K562 (cell line): ENCODE results near the gene GAPT. TPM values are rescaled to one million over a fixed set of nuclear protein-coding genes. Genes with fewer than 3 reads are reported as not detected.

Experiments
- ATAC-seq: fragments of 200-7000 bp; cut with Tn5 transposase; 3 replicates; pipeline ENCODE4 v1.9.1; 2020; ENCODE audit warnings: moderate library complexity
- BruUV-seq: library from RNA; stranded (reverse); fragments of 400-500 nt; replicated peaks from 2 replicates; lab custom pipeline; 2021; lab: Mats Ljungman, UMichigan
- CTCF ChIA-PET: fragments of 300-600 bp; formaldehyde crosslinking; extraction: SDS; loops from one replicate; lab custom pipeline; 2021; ENCODE audit warnings: low intra/inter-chr PET ratio; lab: Yijun Ruan, JAX
- POLR2A ChIA-PET: fragments of 300-600, 350-650 bp; sonication (Branson Sonifier 250); formaldehyde crosslinking; extraction: SDS; loops from one replicate; lab custom pipeline; 2021; ENCODE audit warnings: antibody characterized with exemption, inconsistent platforms; lab: Yijun Ruan, JAX
- DNase-seq, 4 experiments: peaks; one replicate each; pipeline versions ENCODE4 v3.0.0 to v3.0.0-alpha.2; 2011 to 2018; ENCODE audit warnings: low spot score in 3 of 4, mixed read lengths in 3 of 4; ENCODE audit errors: extremely low read depth in 1 of 4
- FAIRE-seq: peaks from 2 replicates; lab custom pipeline; 2011; peaks lifted over from hg19 to GRCh38; lab: Jason Lieb, UNC
- H2AFZ ChIP-seq: 2 replicates; pipeline ENCODE4 v1.6.0; 2011; ENCODE audit warnings: low read depth, low read length, control low read depth, inconsistent platforms
- H3K27ac ChIP-seq: fragments of 200-600 bp; 3 replicates; pipeline ENCODE4 v1.8.0; 2011; ENCODE audit warnings: low read depth, mild to moderate bottlenecking, control low read depth, inconsistent platforms, low read length, moderate library complexity, mixed read lengths; ENCODE audit errors: extremely low read depth
- H3K27me3 ChIP-seq, 2 experiments: fragments of 300-600 bp in 1 of 2; 2 replicates in 1 of 2; 3 replicates in 1 of 2; pipeline versions ENCODE4 v1.6.0 to v1.8.0; 2011; ENCODE audit warnings: inconsistent platforms in 2 of 2, low read length in 2 of 2, mild to moderate bottlenecking in 1 of 2, mixed read lengths in 1 of 2, moderate library complexity in 1 of 2; ENCODE audit not compliant: control insufficient read depth in 2 of 2, insufficient read depth in 2 of 2
- H3K36me3 ChIP-seq: fragments of 300-600 bp; 3 replicates; pipeline ENCODE4 v1.8.0; 2011; ENCODE audit warnings: mild to moderate bottlenecking, low read length, inconsistent platforms; ENCODE audit not compliant: control insufficient read depth, insufficient read depth
- H3K4me1 ChIP-seq, 2 experiments: fragments of 200-600 bp in 1 of 2; replicated peaks in 1 of 2; 2 replicates in 1 of 2; 3 replicates in 1 of 2; pipeline versions ENCODE4 v1.5.1 to v1.8.0; 2011; ENCODE audit warnings: inconsistent platforms in 2 of 2, low read length in 2 of 2, mild to moderate bottlenecking in 1 of 2, mixed read lengths in 1 of 2, moderate library complexity in 1 of 2; ENCODE audit not compliant: control insufficient read depth in 2 of 2, insufficient read depth in 2 of 2
- H3K4me2 ChIP-seq: 2 replicates; pipeline ENCODE4 v1.6.1; 2011; ENCODE audit warnings: low read length, control low read depth, inconsistent platforms, mixed read lengths; ENCODE audit not compliant: insufficient read depth
- H3K4me3 ChIP-seq: fragments of 200-600 bp; sonication (generic), shearing (Covaris generic); 2 replicates; pipeline ENCODE4 v1.5.1; 2016; ENCODE audit warnings: control low read depth, inconsistent platforms
- H3K79me2 ChIP-seq: fragments of 200-600 bp; 3 replicates; pipeline ENCODE4 v1.8.0; 2011; ENCODE audit warnings: low read length, inconsistent platforms; ENCODE audit not compliant: control insufficient read depth, insufficient read depth
- H3K9ac ChIP-seq, 2 experiments: 2 replicates each; pipeline versions ENCODE4 v1.6.0 to v1.6.1; 2011; ENCODE audit warnings: low read depth in 2 of 2, low read length in 2 of 2, control low read depth in 1 of 2, inconsistent platforms in 1 of 2, mild to moderate bottlenecking in 1 of 2, mixed read lengths in 1 of 2; ENCODE audit not compliant: insufficient read depth in 1 of 2
- H3K9me1 ChIP-seq: one replicate; pipeline ENCODE4 v1.6.0; 2011; ENCODE audit warnings: inconsistent platforms, mild to moderate bottlenecking, low read length, moderate library complexity; ENCODE audit not compliant: control insufficient read depth, insufficient read depth
- H3K9me3 ChIP-seq: replicated peaks from 2 replicates; pipeline ENCODE4 v1.5.1; 2011; ENCODE audit warnings: low read depth, low read length, inconsistent platforms; ENCODE audit not compliant: control insufficient read depth, insufficient read depth
- H4K20me1 ChIP-seq: replicated peaks from 2 replicates; pipeline ENCODE4 v1.6.1; 2011; ENCODE audit warnings: low read length, inconsistent platforms, mixed read lengths; ENCODE audit not compliant: control insufficient read depth, insufficient read depth
- CBX3 ChIP-seq, 2 experiments: IDR thresholded peaks; 1 replicate in 1 of 2; 2 replicates in 1 of 2; pipeline ENCODE4 v1.6.1; 2012; ENCODE audit warnings: inconsistent platforms in 2 of 2, low read length in 2 of 2, borderline replicate concordance in 1 of 2, control low read depth in 1 of 2
- DIDO1 ChIP-seq: fragments of 450-650 bp; IDR thresholded peaks from 2 replicates; pipeline ENCODE4 v1.6.1; 2016; ENCODE audit warnings: low read depth, missing biosample characterization, missing genetic modification characterization
- FIP1L1 ChIP-seq: fragments of 200-400 bp; formaldehyde crosslinking; IDR thresholded peaks from 2 replicates; pipeline ENCODE4 v1.6.1; 2018; ENCODE audit warnings: mild to moderate bottlenecking, low read depth, low read length; ENCODE audit not compliant: poor library complexity, severe bottlenecking
- KAT7 ChIP-seq: sonication (generic); formaldehyde crosslinking; IDR thresholded peaks from 2 replicates; pipeline ENCODE4 v1.8.0; 2022; ENCODE audit warnings: missing genetic modification reagents, mild to moderate bottlenecking, borderline replicate concordance
- NCOA6 ChIP-seq: fragments of 450-650 bp; IDR thresholded peaks from 2 replicates; pipeline ENCODE4 v1.6.1; 2017; ENCODE audit warnings: mild to moderate bottlenecking
- NFXL1 ChIP-seq: fragments of 450-650 bp; formaldehyde crosslinking; IDR thresholded peaks from 2 replicates; pipeline ENCODE4 v1.4.0; 2021; ENCODE audit warnings: mild to moderate bottlenecking
- RBM25 ChIP-seq: fragments of 200-400 bp; formaldehyde crosslinking; IDR thresholded peaks from 2 replicates; pipeline ENCODE4 v1.6.1; 2018; ENCODE audit warnings: low read length, low read depth, moderate library complexity; ENCODE audit not compliant: severe bottlenecking
- RFX1 ChIP-seq: fragments of 450-650 bp; IDR thresholded peaks from 2 replicates; pipeline ENCODE4 v1.6.1; 2016; ENCODE audit warnings: mild to moderate bottlenecking, moderate library complexity
- ZBTB2 ChIP-seq: fragments of 450-650 bp; IDR thresholded peaks from 2 replicates; pipeline ENCODE4 v1.6.1; 2016; ENCODE audit warnings: antibody characterized with exemption
- ZFP1 ChIP-seq: fragments of 450-650 bp; formaldehyde crosslinking; IDR thresholded peaks from 2 replicates; pipeline ENCODE4 v1.4.0; 2020; ENCODE audit warnings: mild to moderate bottlenecking, mixed read lengths
- ZNF24 ChIP-seq: fragments of 450-650 bp; IDR thresholded peaks from 2 replicates; pipeline ENCODE4 v1.6.1; 2016
- WGBS: fragments of 100-300 bp; shearing (Covaris generic); methylation state at CpG from one replicate; pipeline ENCODE4 v1.1.6; 2016; ENCODE audit warnings: low coverage, mixed read lengths; ENCODE audit not compliant: insufficient coverage; ENCODE audit errors: missing lambda C conversion rate; 5-methylcytosine and 5-hydroxymethylcytosine counted together
- in situ Hi-C: fragments of 300-500 bp; cut with MboI; formaldehyde crosslinking; loops from 4 replicates; pipeline ENCODE4 v1.15.0; 2018; ENCODE audit warnings: inconsistent platforms, mixed read lengths
- intact Hi-C: fragments of 100-400 bp; cut with micrococcal nuclease; formaldehyde crosslinking; loops from 2 replicates; pipeline ENCODE4 v1.14.2; 2022
- polyA plus RNA-seq, 8 experiments: library from polyadenylated mRNA; depleted of rRNA in 4 of 8; stranded (reverse) in 5 of 8; unstranded in 3 of 8; fragments of >200 nt; fragmentation: Nextera tagmentation in 2 of 8; fragmentation: Illumina TruSeq in 1 of 8; extraction: Ambion mirVana in 2 of 8; extraction: Trizol in 1 of 8; gene quantifications; 2 replicates each; pipeline versions ENCODE4 v1.2.1 to v1.2.3, GENCODE V29; 2011 to 2014; ENCODE audit warnings: inconsistent platforms in 1 of 8, missing spikeins in 1 of 8
- total RNA-seq, 7 experiments: library from RNA; depleted of rRNA in 6 of 7; stranded (reverse); fragments of >200 nt in 6 of 7; fragmentation: Illumina TruSeq in 2 of 7; extraction: Trizol in 2 of 7; gene quantifications; 2 replicates each; pipeline versions ENCODE4 v1.2.1 to v1.2.3, GENCODE V29; 2011 to 2021; ENCODE audit warnings: low replicate concordance in 1 of 7

The GAPT gene
- total and polyA plus RNA-seq, 9 of the 15 experiments (the other 6 are each of a cell fraction or from before 2014, with no cell fraction given) = not detected

GRCh38 chr5:58501778-58502417 is 10.7 kb downstream of the GAPT start (continued):
- TF ChIP-seq ZBTB2 = no peak
- TF ChIP-seq KAT7 (CRISPR knock-in tag) = no peak
- TF ChIP-seq NFXL1 (CRISPR knock-in tag) = no peak
- TF ChIP-seq NCOA6 = no peak
- TF ChIP-seq ZNF24 = no peak
- no peak for TF ChIP-seq ZFP1 (CRISPR knock-in tag)
- TF ChIP-seq FIP1L1 = no peak
- TF ChIP-seq RBM25 = no peak
- no peak for TF ChIP-seq CBX3 (IDR thresholded peaks at IDR 0.05; ENCODE audit: borderline replicate concordance in 1 of 2, low read length in 2 of 2)
- TF ChIP-seq, all 486 proteins: peak for 0

- ATAC-seq = no peak
- WGBS = 0% methylated on average over 3 of the region's 3 CpGs
- no peak overlapping the region for H2AFZ ChIP-seq
- H3K9me3 ChIP-seq = no peaks in the 10 kb centered on the region
- FAIRE-seq = no peak
- peak; percentile 49 for TF ChIP-seq RFX1
- TF ChIP-seq DIDO1 = no peak
- no peaks in the 10 kb centered on the region for H3K4me1 ChIP-seq
- H3K4me3 ChIP-seq = no peak overlapping the region
- in situ Hi-C loops = no loop called here
- POLR2A ChIA-PET = no interaction called here
- H3K4me2 ChIP-seq = no peak overlapping the region
- CTCF ChIA-PET = no interaction called here
- no peaks in the 10 kb centered on the region for H3K36me3 ChIP-seq
- no peaks in the 10 kb centered on the region for H4K20me1 ChIP-seq
- H3K9ac ChIP-seq = no peak overlapping the region
- DNase-seq = no peak
- H3K79me2 ChIP-seq = no peaks in the 10 kb centered on the region
- intact Hi-C loops = no loop called here
- no peak overlapping the region for H3K27ac ChIP-seq
- no TSS peak for BruUV-seq
- no peaks in the 10 kb centered on the region for H3K27me3 ChIP-seq
- no peaks in the 10 kb centered on the region for H3K9me1 ChIP-seq
These were observed 12.3 kb downstream of the GAPT start for GRCh38 chr5:58503390-58504046.
